GM12864 (cell line): Measurements from ENCODE around the gene WASHC1.
"Not testable (repeated sequence)": the region's sequence is repeated elsewhere in the genome, so short reads cannot be mapped to it uniquely, and the experiment has no call there.

Source experiments
- DNase-seq: peaks from one replicate; pipeline ENCODE4 v3.0.0-alpha.2; 2011; ENCODE audit warnings: low read depth
- H3K4me3 ChIP-seq: 2 replicates; pipeline ENCODE4 v1.5.1; 2011; ENCODE audit warnings: mild to moderate bottlenecking, low read depth, low read length, control low read depth
- CTCF ChIP-seq: IDR thresholded peaks from 2 replicates; pipeline ENCODE4 v1.5.1; 2011; ENCODE audit warnings: low read depth, mild to moderate bottlenecking, moderate library complexity, low read length, control low read depth, inconsistent platforms; ENCODE audit errors: missing control alignments

The WASHC1 gene

GRCh38 chr9:28775-29174 lies 481 bp downstream of the WASHC1 start:
- H3K4me3 ChIP-seq, result peak overlapping the region; percentile 58
- not testable (repeated sequence) for DNase-seq

- DNase-seq, H3K4me3 ChIP-seq: not testable (repeated sequence)
Measured at GRCh38 chr9:21621-22020, 7.6 kb downstream of the WASHC1 start.

GRCh38 chr9:16875-17274 lies 12.4 kb downstream of the WASHC1 start:
- H3K4me3 ChIP-seq, DNase-seq: not testable (repeated sequence)

DNA sequence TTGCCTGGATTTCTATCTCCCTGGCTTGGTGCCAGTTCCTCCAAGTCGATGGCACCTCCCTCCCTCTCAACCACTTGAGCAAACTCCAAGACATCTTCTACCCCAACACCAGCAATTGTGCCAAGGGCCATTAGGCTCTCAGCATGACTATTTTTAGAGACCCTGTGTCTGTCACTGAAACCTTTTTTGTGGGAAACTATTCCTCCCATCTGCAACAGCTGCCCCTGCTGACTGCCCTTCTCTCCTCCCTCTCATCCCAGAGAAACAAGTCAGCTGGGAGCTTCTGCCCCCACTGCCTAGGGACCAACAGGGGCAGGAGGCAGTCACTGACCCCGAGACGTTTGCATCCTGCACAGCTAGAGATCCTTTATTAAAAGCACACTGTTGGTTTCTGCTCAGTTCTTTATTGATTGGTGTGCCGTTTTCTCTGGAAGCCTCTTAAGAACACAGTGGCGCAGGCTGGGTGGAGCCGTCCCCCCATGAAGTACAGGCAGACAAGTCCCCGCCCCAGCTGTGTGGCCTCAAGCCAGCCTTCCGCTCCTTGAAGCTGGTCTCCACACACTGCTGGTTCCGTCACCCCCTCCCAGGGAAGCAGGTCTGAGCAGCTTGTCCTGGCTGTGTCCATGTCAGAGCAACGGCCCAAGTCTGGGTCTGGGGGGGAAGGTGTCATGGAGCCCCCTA lies 15.0 kb downstream of the WASHC1 start:
- not testable (repeated sequence) for H3K4me3 ChIP-seq, DNase-seq

DNA sequence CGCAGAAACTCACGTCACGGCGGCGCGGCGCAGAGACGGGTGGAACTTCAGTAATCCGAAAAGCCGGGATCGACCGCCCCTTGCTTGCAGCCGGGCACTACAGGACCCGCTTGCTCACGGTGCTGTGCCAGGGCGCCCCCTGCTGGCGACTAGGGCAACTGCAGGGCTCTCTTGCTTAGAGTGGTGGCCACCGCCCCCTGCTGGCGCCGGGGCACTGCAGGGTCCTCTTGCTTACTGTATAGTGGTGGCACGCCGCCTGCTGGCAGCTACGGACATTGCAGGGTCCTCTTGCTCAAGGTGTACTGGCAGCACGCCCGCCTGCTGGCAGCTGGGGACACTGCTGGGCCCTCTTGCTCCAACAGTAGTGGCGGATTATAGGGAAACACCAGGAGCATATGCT lies 18.1 kb downstream of the WASHC1 start:
- not testable (repeated sequence) for DNase-seq
- peak; percentile 49 for TF ChIP-seq CTCF

DNA sequence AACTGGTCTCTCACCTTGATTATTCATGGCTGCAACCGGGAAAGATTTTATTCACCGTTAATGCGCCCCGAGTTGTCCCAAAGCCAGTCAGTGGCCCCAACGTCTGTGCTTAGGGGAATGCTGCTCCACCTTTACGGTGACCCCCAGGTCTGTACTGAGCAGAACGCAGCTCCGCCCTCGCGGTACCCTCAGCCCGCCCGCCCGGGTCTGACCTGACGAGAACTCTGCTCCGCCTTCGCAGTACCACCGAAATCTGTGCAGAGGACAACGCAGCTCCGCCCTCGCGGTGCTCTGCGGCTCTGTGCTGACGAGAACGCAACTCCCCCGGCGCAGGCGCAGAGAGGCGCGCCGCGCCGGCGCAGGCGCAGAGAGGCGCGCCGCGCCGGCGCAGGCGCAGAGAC lies 18.6 kb downstream of the WASHC1 start:
- not testable (repeated sequence) for H3K4me3 ChIP-seq, DNase-seq

More for the DNA sequence above, 18.1 kb downstream of the WASHC1 start:
- H3K4me3 ChIP-seq, result not testable (repeated sequence)

GRCh38 chr9:10207-10606 lies 19.0 kb downstream of the WASHC1 start:
- DNase-seq, H3K4me3 ChIP-seq: not testable (repeated sequence)
